Caco-2 (cell line): Measurements from ENCODE around the gene CD38. TPM values are rescaled to one million over a fixed set of nuclear protein-coding genes. Genes with fewer than 3 reads are reported as not detected.

Experiments used
- BruUV-seq: library from RNA; stranded (reverse); fragments of 400-500 nt; replicated peaks from 2 replicates; lab custom pipeline; 2021; lab: Mats Ljungman, UMichigan
- CTCF ChIA-PET: fragments of 300-600 bp; sonication (Branson Sonifier 250); formaldehyde crosslinking; loops from one replicate; lab custom pipeline; 2022; ENCODE audit warnings: antibody characterized with exemption; lab: Charles Lee
- POLR2A ChIA-PET: fragments of 300-600 bp; sonication (Branson Sonifier 250); formaldehyde crosslinking; loops from one replicate; lab custom pipeline; 2022; ENCODE audit warnings: antibody characterized with exemption; lab: Charles Lee
- DNase-seq, 2 experiments: peaks; one replicate each; pipeline versions ENCODE4 v3.0.0 to v3.0.0-alpha.2; 2020 to 2022
- H3K27me3 ChIP-seq: replicated peaks from 2 replicates; pipeline ENCODE4 v1.6.0; 2011; ENCODE audit warnings: low read length; ENCODE audit not compliant: control insufficient read depth, insufficient read depth
- H3K36me3 ChIP-seq: 2 replicates; pipeline ENCODE4 v1.5.1; 2011; ENCODE audit warnings: low read length; ENCODE audit not compliant: control insufficient read depth, insufficient read depth
- H3K4me1 ChIP-seq: fragments of 250-450 bp; sonication (Bioruptor Pico); 2 replicates; pipeline ENCODE4 v1.5.1; 2020; ENCODE audit warnings: mild to moderate bottlenecking
- H3K4me3 ChIP-seq: 2 replicates; pipeline ENCODE4 v1.5.1; 2011; ENCODE audit warnings: low read depth, mild to moderate bottlenecking, control low read depth, low read length
- H3K9me3 ChIP-seq: fragments of 250-450 bp; sonication (Bioruptor Pico); 2 replicates; pipeline ENCODE4 v1.5.1; 2020; ENCODE audit warnings: mild to moderate bottlenecking, moderate library complexity
- H3K27ac Mint-ChIP-seq: one replicate; pipeline ENCODE4 v1.8.0; 2022; ENCODE audit warnings: mixed read lengths; ENCODE audit not compliant: unreplicated experiment
- H3K27me3 Mint-ChIP-seq: one replicate; pipeline ENCODE4 v1.8.0; 2022; ENCODE audit warnings: mixed read lengths; ENCODE audit not compliant: insufficient read depth, unreplicated experiment
- H3K36me3 Mint-ChIP-seq: one replicate; pipeline ENCODE4 v1.8.0; 2022; ENCODE audit warnings: mild to moderate bottlenecking, mixed read lengths; ENCODE audit not compliant: insufficient read depth, unreplicated experiment
- H3K4me1 Mint-ChIP-seq: one replicate; pipeline ENCODE4 v1.8.0; 2022; ENCODE audit warnings: low read depth, mixed read lengths; ENCODE audit not compliant: unreplicated experiment
- H3K4me3 Mint-ChIP-seq: one replicate; pipeline ENCODE4 v1.8.0; 2022; ENCODE audit warnings: mild to moderate bottlenecking, moderate library complexity, mixed read lengths; ENCODE audit not compliant: unreplicated experiment
- H3K9me3 Mint-ChIP-seq: one replicate; pipeline ENCODE4 v1.8.0; 2022; ENCODE audit warnings: mixed read lengths; ENCODE audit not compliant: unreplicated experiment
- intact Hi-C: fragments of 100-400 bp; cut with micrococcal nuclease; formaldehyde crosslinking; loops from one replicate; pipeline ENCODE4 v1.10.0; 2022; ENCODE audit not compliant: unreplicated experiment
- total RNA-seq: library from RNA; stranded (reverse); gene quantifications from 2 replicates; pipeline ENCODE4 v1.2.3, GENCODE V29; 2022
- TF ChIP-seq, protein P1 (sequence below), 2 experiments: fragments of 200-600 bp in 1 of 2; IDR thresholded peaks; 1 replicate in 1 of 2; 2 replicates in 1 of 2; pipeline versions ENCODE4 v1.5.1 to v1.8.0; 2011 to 2022; ENCODE audit warnings: antibody characterized with exemption in 1 of 2, control low read depth in 1 of 2, inconsistent platforms in 1 of 2, low read depth in 1 of 2, low read length in 1 of 2, mild to moderate bottlenecking in 1 of 2, moderate library complexity in 1 of 2; ENCODE audit not compliant: insufficient read depth in 1 of 2, severe bottlenecking in 1 of 2, unreplicated experiment in 1 of 2

Gene CD38
- total RNA-seq, 1 experiment from 2014 or later = not detected

DNA sequence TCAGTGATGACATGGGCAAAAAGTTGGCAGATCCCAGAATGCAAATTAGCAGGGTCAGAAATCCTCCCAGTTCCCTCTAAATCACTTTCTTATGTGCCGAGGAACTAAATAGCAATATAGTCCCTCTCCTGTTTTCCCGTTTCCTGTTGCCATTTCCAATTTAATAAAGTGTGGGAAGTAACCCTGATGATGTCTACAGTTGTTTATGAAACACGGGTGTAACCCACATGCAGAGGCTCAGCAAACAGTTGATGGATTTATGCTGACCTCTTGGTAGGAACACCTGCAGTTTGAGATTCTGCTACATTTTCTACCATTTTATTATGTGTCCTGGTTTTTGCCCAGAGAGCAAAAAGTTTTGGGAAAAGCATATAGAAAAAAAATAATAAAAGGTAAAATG is 103.7 kb downstream of the CD38 start:
- intact Hi-C loops = loop anchor here (1.0 to 5.0 kb wide), 5 partner anchors 74 to 403 kb away; no protein-coding TSS in a partner anchor
- TF ChIP-seq, protein P1, sequence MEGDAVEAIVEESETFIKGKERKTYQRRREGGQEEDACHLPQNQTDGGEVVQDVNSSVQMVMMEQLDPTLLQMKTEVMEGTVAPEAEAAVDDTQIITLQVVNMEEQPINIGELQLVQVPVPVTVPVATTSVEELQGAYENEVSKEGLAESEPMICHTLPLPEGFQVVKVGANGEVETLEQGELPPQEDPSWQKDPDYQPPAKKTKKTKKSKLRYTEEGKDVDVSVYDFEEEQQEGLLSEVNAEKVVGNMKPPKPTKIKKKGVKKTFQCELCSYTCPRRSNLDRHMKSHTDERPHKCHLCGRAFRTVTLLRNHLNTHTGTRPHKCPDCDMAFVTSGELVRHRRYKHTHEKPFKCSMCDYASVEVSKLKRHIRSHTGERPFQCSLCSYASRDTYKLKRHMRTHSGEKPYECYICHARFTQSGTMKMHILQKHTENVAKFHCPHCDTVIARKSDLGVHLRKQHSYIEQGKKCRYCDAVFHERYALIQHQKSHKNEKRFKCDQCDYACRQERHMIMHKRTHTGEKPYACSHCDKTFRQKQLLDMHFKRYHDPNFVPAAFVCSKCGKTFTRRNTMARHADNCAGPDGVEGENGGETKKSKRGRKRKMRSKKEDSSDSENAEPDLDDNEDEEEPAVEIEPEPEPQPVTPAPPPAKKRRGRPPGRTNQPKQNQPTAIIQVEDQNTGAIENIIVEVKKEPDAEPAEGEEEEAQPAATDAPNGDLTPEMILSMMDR (IDR thresholded peaks at IDR 0.05; ENCODE audit: insufficient read depth in 1 of 2, low read depth in 1 of 2, low read length in 1 of 2, severe bottlenecking in 1 of 2, unreplicated experiment in 1 of 2) = no peak
- no peak for DNase-seq
- Histone ChIP-seq H3K27me3 (no peaks in the 10 kb centered on the region), H3K9me3 (no peaks in the 10 kb centered on the region), H3K36me3 (no peaks in the 10 kb centered on the region), H3K4me3 (no peak overlapping the region), H3K4me1 (no peaks in the 10 kb centered on the region)
- no peak overlapping the region for H3K27ac Mint-ChIP-seq
- no peaks in the 10 kb centered on the region for H3K4me1 Mint-ChIP-seq
- BruUV-seq = no TSS peak
- H3K9me3 Mint-ChIP-seq = peaks cover 11% of the 10 kb centered on the region
- CTCF ChIA-PET = interaction anchor here (1.6 to 2.9 kb wide), 3 partner anchors 74 to 382 kb away, joined by 13 to 57 read pairs (median 34); no protein-coding TSS in a partner anchor
- peaks cover 2% of the 10 kb centered on the region for H3K27me3 Mint-ChIP-seq
- H3K4me3 Mint-ChIP-seq = no peak overlapping the region
- H3K36me3 Mint-ChIP-seq = no peaks in the 10 kb centered on the region
- POLR2A ChIA-PET = no interaction called here

- Mint-ChIP-seq H3K9me3 (peaks cover 10% of the 10 kb centered on the region), H3K4me1 (no peaks in the 10 kb centered on the region), H3K27me3 (peaks cover 2% of the 10 kb centered on the region), H3K27ac (no peak overlapping the region), H3K36me3 (no peaks in the 10 kb centered on the region), H3K4me3 (no peak overlapping the region)
- TF ChIP-seq, protein P1 (IDR thresholded peaks at IDR 0.05; ENCODE audit: insufficient read depth in 1 of 2, low read depth in 1 of 2, low read length in 1 of 2, severe bottlenecking in 1 of 2, unreplicated experiment in 1 of 2) = peak; percentile 85 to 88
- no peaks in the 10 kb centered on the region for H3K9me3 ChIP-seq
- no peaks in the 10 kb centered on the region for H3K27me3 ChIP-seq
- H3K4me1 ChIP-seq = no peaks in the 10 kb centered on the region
- no peak overlapping the region for H3K4me3 ChIP-seq
- ChIA-PET POLR2A (no interaction called here), CTCF (interaction anchor here (0.9 to 2.9 kb wide), 18 partner anchors 21 to 403 kb away, joined by 3 to 57 read pairs (median 5); partner anchors contain the start of gene FGFBP1)
- no peaks in the 10 kb centered on the region for H3K36me3 ChIP-seq
- DNase-seq = peak; percentile 53 to 71
- intact Hi-C loops = loop anchor here (1.0 to 5.0 kb wide), 5 partner anchors 74 to 403 kb away; no protein-coding TSS in a partner anchor
- no TSS peak for BruUV-seq
Measured at GRCh38 chr4:15882675-15883086, 104.6 kb downstream of the CD38 start.

DNA sequence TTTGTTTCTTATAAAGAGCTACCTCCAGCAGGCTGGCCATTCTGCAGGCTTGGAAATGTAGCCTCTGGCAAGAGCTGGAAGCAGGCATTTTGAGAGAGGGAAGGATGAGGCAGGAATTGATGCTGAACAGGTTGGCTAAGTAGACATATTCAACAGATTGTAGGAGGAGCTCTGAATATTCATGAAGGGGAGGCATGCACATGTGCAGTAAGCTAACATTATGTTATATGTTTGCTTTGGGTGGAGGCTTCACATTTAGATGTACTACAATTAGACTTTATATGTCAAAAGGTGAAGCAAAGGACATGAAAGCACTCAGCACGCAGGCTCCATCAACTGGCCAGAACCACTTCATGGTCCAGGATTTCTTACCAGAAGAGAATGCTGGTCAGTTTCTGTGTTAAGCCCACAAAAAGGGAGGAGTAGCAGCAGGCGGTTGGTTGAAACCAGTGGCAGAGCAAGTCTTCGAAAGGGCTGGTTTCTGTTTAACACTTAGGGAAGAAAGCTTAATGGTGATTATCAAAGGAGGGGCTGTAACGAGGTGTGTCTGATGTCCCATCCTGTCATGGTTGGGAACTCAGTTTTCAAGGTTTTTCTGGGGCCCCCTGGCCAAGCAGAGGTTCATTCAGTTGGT is 105.6 kb downstream of the CD38 start:
- no peak overlapping the region for H3K27ac Mint-ChIP-seq
- intact Hi-C loops = loop anchor here (5.0 kb wide), 1 partner anchor 384 kb away; no protein-coding TSS in a partner anchor
- TF ChIP-seq, protein P1 (IDR thresholded peaks at IDR 0.05; ENCODE audit: insufficient read depth in 1 of 2, low read depth in 1 of 2, low read length in 1 of 2, severe bottlenecking in 1 of 2, unreplicated experiment in 1 of 2) = no peak

More for the DNA sequence above, 105.6 kb downstream of the CD38 start:
- Histone ChIP-seq H3K4me3 (no peak overlapping the region), H3K27me3 (no peaks in the 10 kb centered on the region), H3K4me1 (no peaks in the 10 kb centered on the region), H3K36me3 (no peaks in the 10 kb centered on the region), H3K9me3 (no peaks in the 10 kb centered on the region)
- Mint-ChIP-seq H3K4me1 (no peaks in the 10 kb centered on the region), H3K4me3 (no peak overlapping the region), H3K36me3 (no peaks in the 10 kb centered on the region), H3K27me3 (peaks cover 2% of the 10 kb centered on the region), H3K9me3 (no peaks in the 10 kb centered on the region)
- BruUV-seq = no TSS peak
- ChIA-PET POLR2A (no interaction called here), CTCF (interaction anchor here (1.2 to 2.9 kb wide), 8 partner anchors 28 to 404 kb away, joined by 5 to 57 read pairs (median 9); partner anchors contain the start of gene FGFBP1)
- DNase-seq = no peak
